Suprapubic skin (tissue), 3 donors: ENCODE measurements around the gene ADARB1.

Experiments
- EP300 ChIP-seq: sonication (generic); formaldehyde crosslinking; IDR thresholded peaks from one replicate; pipeline ENCODE4 v1.6.1; 2017; ENCODE audit warnings: antibody characterized with exemption
- POLR2A ChIP-seq, 2 donors: fragments of 450-650 bp; IDR thresholded peaks; one replicate each; pipeline ENCODE4 v1.6.1; 2017; ENCODE audit warnings: antibody characterized with exemption in 2 of 2, mild to moderate bottlenecking in 2 of 2, moderate library complexity in 2 of 2
- TF ChIP-seq, protein P1 (sequence below), 2 donors: fragments of 200-600 bp in 1 of 2; fragments of 450-650 bp in 1 of 2; sonication (generic) in 1 of 2; IDR thresholded peaks; one replicate each; pipeline ENCODE4 v1.5.1; 2016 to 2019; ENCODE audit warnings: antibody characterized with exemption in 2 of 2, mild to moderate bottlenecking in 1 of 2, moderate library complexity in 1 of 2

DNA sequence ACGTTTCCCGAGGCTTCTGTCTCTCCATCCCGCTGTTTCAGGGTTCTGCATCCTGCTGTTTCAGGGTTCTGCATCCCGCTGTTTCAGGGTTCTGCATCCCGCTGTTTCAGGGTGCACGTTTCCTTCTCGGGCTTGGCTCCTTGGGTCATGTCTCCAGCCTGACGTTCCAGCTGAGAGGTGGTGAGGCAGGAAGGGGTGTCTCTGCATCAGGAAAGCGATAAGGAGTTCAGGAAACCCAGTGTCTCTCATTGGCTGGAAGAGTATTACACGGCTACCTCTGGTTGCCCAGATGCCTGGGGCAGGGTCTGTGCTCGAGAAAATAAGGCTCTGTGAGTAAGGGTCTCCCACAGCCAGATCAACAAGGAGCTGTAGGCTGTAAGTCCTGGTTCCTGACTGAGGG is 21.1 kb downstream of the ADARB1 start:
- TF ChIP-seq, protein P1, sequence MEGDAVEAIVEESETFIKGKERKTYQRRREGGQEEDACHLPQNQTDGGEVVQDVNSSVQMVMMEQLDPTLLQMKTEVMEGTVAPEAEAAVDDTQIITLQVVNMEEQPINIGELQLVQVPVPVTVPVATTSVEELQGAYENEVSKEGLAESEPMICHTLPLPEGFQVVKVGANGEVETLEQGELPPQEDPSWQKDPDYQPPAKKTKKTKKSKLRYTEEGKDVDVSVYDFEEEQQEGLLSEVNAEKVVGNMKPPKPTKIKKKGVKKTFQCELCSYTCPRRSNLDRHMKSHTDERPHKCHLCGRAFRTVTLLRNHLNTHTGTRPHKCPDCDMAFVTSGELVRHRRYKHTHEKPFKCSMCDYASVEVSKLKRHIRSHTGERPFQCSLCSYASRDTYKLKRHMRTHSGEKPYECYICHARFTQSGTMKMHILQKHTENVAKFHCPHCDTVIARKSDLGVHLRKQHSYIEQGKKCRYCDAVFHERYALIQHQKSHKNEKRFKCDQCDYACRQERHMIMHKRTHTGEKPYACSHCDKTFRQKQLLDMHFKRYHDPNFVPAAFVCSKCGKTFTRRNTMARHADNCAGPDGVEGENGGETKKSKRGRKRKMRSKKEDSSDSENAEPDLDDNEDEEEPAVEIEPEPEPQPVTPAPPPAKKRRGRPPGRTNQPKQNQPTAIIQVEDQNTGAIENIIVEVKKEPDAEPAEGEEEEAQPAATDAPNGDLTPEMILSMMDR (IDR thresholded peaks at IDR 0.05) = no peak
- TF ChIP-seq EP300 = no peak
- TF ChIP-seq POLR2A (IDR thresholded peaks at IDR 0.05) = no peak
